ENCODE data around the gene TNS4. TPM values are rescaled to one million over a fixed set of nuclear protein-coding genes. Genes with fewer than 3 reads are reported as not detected.

TNS4 gene
- total RNA-seq, 1 donor from 2014 or later: 53.1 TPM

GRCh38 chr17:40473573-40474365, 27.7 kb downstream of the TNS4 start:
- DNase-seq (ENCODE audit: low spot score): no peak

- no peak for DNase-seq (ENCODE audit: low spot score)
These were observed 28.5 kb downstream of the TNS4 start for GRCh38 chr17:40472733-40473452.

GRCh38 chr17:40471846-40472732, 29.3 kb downstream of the TNS4 start:
- DNase-seq (ENCODE audit: low spot score): no peak

GRCh38 chr17:40470932-40471828, 30.2 kb downstream of the TNS4 start:
- DNase-seq (ENCODE audit: low spot score): peak; percentile 52

- DNase-seq (ENCODE audit: low spot score): no peak
These were observed 31.4 kb downstream of the TNS4 start for GRCh38 chr17:40469805-40470675.

- DNase-seq (ENCODE audit: low spot score): no peak
These were observed 32.9 kb downstream of the TNS4 start for GRCh38 chr17:40468560-40468959.

GRCh38 chr17:40467281-40467867, 34.0 kb downstream of the TNS4 start:
- DNase-seq (ENCODE audit: low spot score): no peak

- no peak for DNase-seq (ENCODE audit: low spot score)
These were observed 35.0 kb downstream of the TNS4 start for GRCh38 chr17:40466298-40466971.

- no peak for DNase-seq (ENCODE audit: low spot score)
These were observed 37.0 kb downstream of the TNS4 start for GRCh38 chr17:40464392-40464855.

GRCh38 chr17:40463122-40463550, 38.3 kb downstream of the TNS4 start:
- DNase-seq (ENCODE audit: low spot score): no peak

- DNase-seq (ENCODE audit: low spot score): no peak
These were observed 38.9 kb downstream of the TNS4 start for GRCh38 chr17:40462343-40463121.

- DNase-seq (ENCODE audit: low spot score): no peak
These were observed 39.6 kb downstream of the TNS4 start for GRCh38 chr17:40461732-40462342.

GRCh38 chr17:40460968-40461731, 40.3 kb downstream of the TNS4 start:
- no peak for DNase-seq (ENCODE audit: low spot score)

GRCh38 chr17:40460604-40460967, 40.8 kb downstream of the TNS4 start:
- no peak for DNase-seq (ENCODE audit: low spot score)

GRCh38 chr17:40459636-40460603, 41.5 kb downstream of the TNS4 start:
- DNase-seq (ENCODE audit: low spot score): no peak

Measured in ureter (tissue), 1 donor.